Activated naive CD8-positive, alpha-beta T cell treated with anti-CD3 and anti-CD28 coated beads for 36 hours (primary cell): ENCODE results near the gene LEMD3. TPM values are rescaled to one million over a fixed set of nuclear protein-coding genes. Genes with fewer than 3 reads are reported as not detected.

Source experiments
- DNase-seq: peaks from one replicate; pipeline ENCODE4 v3.0.0; 2021
- H3K27ac Mint-ChIP-seq: one replicate; pipeline ENCODE4 v1.8.0; 2022; ENCODE audit warnings: mild to moderate bottlenecking, moderate library complexity, mixed read lengths
- H3K27me3 Mint-ChIP-seq: one replicate; pipeline ENCODE4 v1.8.0; 2022; ENCODE audit warnings: mild to moderate bottlenecking, mixed read lengths
- H3K36me3 Mint-ChIP-seq: one replicate; pipeline ENCODE4 v1.8.0; 2021; ENCODE audit warnings: mild to moderate bottlenecking, mixed read lengths
- H3K4me1 Mint-ChIP-seq: one replicate; pipeline ENCODE4 v1.8.0; 2021; ENCODE audit warnings: mixed read lengths
- H3K4me3 Mint-ChIP-seq: one replicate; pipeline ENCODE4 v1.8.0; 2022; ENCODE audit warnings: mild to moderate bottlenecking, moderate library complexity, mixed read lengths
- H3K9me3 Mint-ChIP-seq: one replicate; pipeline ENCODE4 v1.8.0; 2022; ENCODE audit warnings: mixed read lengths
- total RNA-seq, 2 experiments: library from RNA; stranded (reverse); gene quantifications; one replicate each; pipeline ENCODE4 v1.2.3, GENCODE V29; 2021

The LEMD3 gene
- total RNA-seq, 2 experiments from 2014 or later: 21.2 to 21.3 TPM

- H3K4me1 Mint-ChIP-seq: peaks cover 13% of the 10 kb centered on the region
- H3K4me3 Mint-ChIP-seq: no peak overlapping the region
- no peak for DNase-seq
- peaks cover 17% of the 10 kb centered on the region for H3K27me3 Mint-ChIP-seq
- H3K27ac Mint-ChIP-seq: peak overlapping the region; percentile 78
- H3K9me3 Mint-ChIP-seq: no peaks in the 10 kb centered on the region
- H3K36me3 Mint-ChIP-seq: no peaks in the 10 kb centered on the region
Measured at GRCh38 chr12:65155784-65156183, 13.6 kb upstream of the LEMD3 start.

GRCh38 chr12:65156366-65156841, 13.0 kb upstream of the LEMD3 start:
- no peaks in the 10 kb centered on the region for H3K36me3 Mint-ChIP-seq
- H3K27me3 Mint-ChIP-seq: peaks cover 17% of the 10 kb centered on the region
- DNase-seq: no peak
- H3K4me1 Mint-ChIP-seq: peaks cover 13% of the 10 kb centered on the region
- peak overlapping the region; percentile 78 for H3K27ac Mint-ChIP-seq
- peak overlapping the region; percentile 38 for H3K4me3 Mint-ChIP-seq
- no peaks in the 10 kb centered on the region for H3K9me3 Mint-ChIP-seq

GRCh38 chr12:65157091-65157490, 12.3 kb upstream of the LEMD3 start:
- Mint-ChIP-seq H3K36me3 (no peaks in the 10 kb centered on the region), H3K27me3 (peaks cover 16% of the 10 kb centered on the region), H3K9me3 (no peaks in the 10 kb centered on the region), H3K4me1 (peaks cover 13% of the 10 kb centered on the region), H3K27ac (peak overlapping the region; percentile 78), H3K4me3 (peak overlapping the region; percentile 38)
- no peak for DNase-seq

GRCh38 chr12:65162609-65163008, 6.8 kb upstream of the LEMD3 start:
- Mint-ChIP-seq H3K4me3 (no peak overlapping the region), H3K4me1 (peaks cover 3% of the 10 kb centered on the region), H3K27ac (no peak overlapping the region), H3K9me3 (no peaks in the 10 kb centered on the region), H3K36me3 (no peaks in the 10 kb centered on the region), H3K27me3 (peaks cover 26% of the 10 kb centered on the region)
- no peak for DNase-seq

- H3K27ac Mint-ChIP-seq: no peak overlapping the region
Measured at GRCh38 chr12:65164244-65164643, 5.1 kb upstream of the LEMD3 start.

GRCh38 chr12:65164774-65165173, 4.6 kb upstream of the LEMD3 start:
- Mint-ChIP-seq H3K4me3 (no peak overlapping the region), H3K27me3 (peaks cover 25% of the 10 kb centered on the region), H3K9me3 (no peaks in the 10 kb centered on the region), H3K27ac (no peak overlapping the region), H3K4me1 (peaks cover 13% of the 10 kb centered on the region), H3K36me3 (no peaks in the 10 kb centered on the region)
- DNase-seq: no peak

More at GRCh38 chr12:65164244-65164643, 5.1 kb upstream of the LEMD3 start:
- H3K4me3 Mint-ChIP-seq: no peak overlapping the region
- no peaks in the 10 kb centered on the region for H3K36me3 Mint-ChIP-seq
- H3K9me3 Mint-ChIP-seq: no peaks in the 10 kb centered on the region
- no peak for DNase-seq
- peaks cover 26% of the 10 kb centered on the region for H3K27me3 Mint-ChIP-seq
- H3K4me1 Mint-ChIP-seq: peaks cover 11% of the 10 kb centered on the region

GRCh38 chr12:65168681-65169319, 583 bp upstream of the LEMD3 start:
- peaks cover 22% of the 10 kb centered on the region for H3K36me3 Mint-ChIP-seq
- peak overlapping the region; percentile 94 for H3K27ac Mint-ChIP-seq
- H3K27me3 Mint-ChIP-seq: no peaks in the 10 kb centered on the region
- no peaks in the 10 kb centered on the region for H3K9me3 Mint-ChIP-seq
- no peak for DNase-seq
- H3K4me3 Mint-ChIP-seq: peak overlapping the region; percentile 91
- H3K4me1 Mint-ChIP-seq: peaks cover 30% of the 10 kb centered on the region

GRCh38 chr12:65170209-65170881, 962 bp downstream of the LEMD3 start:
- peaks cover 30% of the 10 kb centered on the region for H3K4me1 Mint-ChIP-seq
- H3K4me3 Mint-ChIP-seq: peak overlapping the region; percentile 91
- no peaks in the 10 kb centered on the region for H3K9me3 Mint-ChIP-seq
- H3K27me3 Mint-ChIP-seq: no peaks in the 10 kb centered on the region
- H3K36me3 Mint-ChIP-seq: peaks cover 22% of the 10 kb centered on the region
- peak overlapping the region; percentile 87 for H3K27ac Mint-ChIP-seq
- peak; percentile 70 for DNase-seq

- H3K36me3 Mint-ChIP-seq: peaks cover 22% of the 10 kb centered on the region
- no peaks in the 10 kb centered on the region for H3K9me3 Mint-ChIP-seq
- H3K4me1 Mint-ChIP-seq: peaks cover 30% of the 10 kb centered on the region
- H3K27ac Mint-ChIP-seq: peak overlapping the region; percentile 87
- H3K27me3 Mint-ChIP-seq: no peaks in the 10 kb centered on the region
- H3K4me3 Mint-ChIP-seq: peak overlapping the region; percentile 91
- no peak for DNase-seq
Measured at GRCh38 chr12:65171073-65171472, 1.7 kb downstream of the LEMD3 start.

GRCh38 chr12:65171870-65172269, 2.5 kb downstream of the LEMD3 start:
- H3K27ac Mint-ChIP-seq: no peak overlapping the region
- H3K27me3 Mint-ChIP-seq: no peaks in the 10 kb centered on the region
- no peak for DNase-seq
- peak overlapping the region; percentile 91 for H3K4me3 Mint-ChIP-seq
- peaks cover 22% of the 10 kb centered on the region for H3K36me3 Mint-ChIP-seq
- no peaks in the 10 kb centered on the region for H3K9me3 Mint-ChIP-seq
- peaks cover 30% of the 10 kb centered on the region for H3K4me1 Mint-ChIP-seq

GRCh38 chr12:65175385-65175784, 6.0 kb downstream of the LEMD3 start:
- peaks cover 25% of the 10 kb centered on the region for H3K36me3 Mint-ChIP-seq
- no peak overlapping the region for H3K4me3 Mint-ChIP-seq
- no peak for DNase-seq
- H3K27me3 Mint-ChIP-seq: no peaks in the 10 kb centered on the region
- no peak overlapping the region for H3K27ac Mint-ChIP-seq
- H3K9me3 Mint-ChIP-seq: no peaks in the 10 kb centered on the region
- peaks cover 21% of the 10 kb centered on the region for H3K4me1 Mint-ChIP-seq

- Mint-ChIP-seq H3K9me3 (no peaks in the 10 kb centered on the region), H3K4me3 (no peak overlapping the region), H3K36me3 (peaks cover 36% of the 10 kb centered on the region), H3K27ac (no peak overlapping the region), H3K4me1 (peaks cover 52% of the 10 kb centered on the region), H3K27me3 (no peaks in the 10 kb centered on the region)
- DNase-seq: no peak
Measured at GRCh38 chr12:65182012-65182739, 12.8 kb downstream of the LEMD3 start.

GRCh38 chr12:65184176-65184857, 14.9 kb downstream of the LEMD3 start:
- H3K27ac Mint-ChIP-seq: no peak overlapping the region
- H3K36me3 Mint-ChIP-seq: peaks cover 50% of the 10 kb centered on the region

GRCh38 chr12:65184858-65185229, 15.5 kb downstream of the LEMD3 start:
- Mint-ChIP-seq H3K27ac (no peak overlapping the region), H3K4me1 (peaks cover 74% of the 10 kb centered on the region), H3K36me3 (peaks cover 54% of the 10 kb centered on the region)

More at GRCh38 chr12:65184176-65184857, 14.9 kb downstream of the LEMD3 start:
- Mint-ChIP-seq H3K4me3 (no peak overlapping the region), H3K27me3 (no peaks in the 10 kb centered on the region), H3K4me1 (peaks cover 73% of the 10 kb centered on the region), H3K9me3 (no peaks in the 10 kb centered on the region)
- no peak for DNase-seq

GRCh38 chr12:65187665-65188064, 18.3 kb downstream of the LEMD3 start:
- Mint-ChIP-seq H3K27me3 (no peaks in the 10 kb centered on the region), H3K36me3 (peaks cover 62% of the 10 kb centered on the region), H3K9me3 (no peaks in the 10 kb centered on the region), H3K4me3 (no peak overlapping the region), H3K27ac (no peak overlapping the region), H3K4me1 (peaks cover 74% of the 10 kb centered on the region)
- DNase-seq: no peak

More at GRCh38 chr12:65184858-65185229, 15.5 kb downstream of the LEMD3 start:
- H3K9me3 Mint-ChIP-seq: no peaks in the 10 kb centered on the region
- DNase-seq: no peak
- H3K4me3 Mint-ChIP-seq: no peak overlapping the region
- H3K27me3 Mint-ChIP-seq: no peaks in the 10 kb centered on the region
